ENCODE data around the gene CRADD. TPM values are rescaled to one million over a fixed set of nuclear protein-coding genes. Genes with fewer than 3 reads are reported as not detected.

Gene CRADD
- total RNA-seq, 1 donor from 2014 or later = 8.1 TPM

- Mint-ChIP-seq H3K27ac (no peak overlapping the region), H3K27me3 (no peaks in the 10 kb centered on the region)
Observed at GRCh38 chr12:93896952-93897351, 219.8 kb downstream of the CRADD start.

DNA sequence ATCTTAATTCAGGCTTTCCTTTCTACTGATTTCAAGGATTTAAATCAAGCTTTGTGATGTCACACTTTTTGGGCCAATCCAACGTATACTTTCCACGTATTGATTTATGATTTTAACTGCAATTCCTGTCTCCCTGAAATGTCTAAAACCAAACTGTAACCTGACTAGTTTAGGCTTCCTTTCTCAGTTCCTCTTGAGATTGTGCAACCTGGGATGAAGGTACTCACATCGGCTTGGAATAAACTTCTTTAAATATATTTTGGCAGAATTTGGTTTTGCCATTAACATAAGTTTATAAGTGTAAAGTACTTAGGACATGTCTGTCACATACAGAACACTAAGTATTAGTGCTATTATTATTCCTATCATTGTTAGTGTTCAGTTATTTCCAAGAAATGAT, 224.6 kb downstream of the CRADD start:
- Mint-ChIP-seq H3K36me3 (ENCODE audit: low read depth) (no peaks in the 10 kb centered on the region), H3K9me3 (no peaks in the 10 kb centered on the region), H3K27me3 (no peaks in the 10 kb centered on the region), H3K27ac (no peak overlapping the region), H3K4me3 (no peak overlapping the region), H3K4me1 (peaks cover 48% of the 10 kb centered on the region)
- intact Hi-C loops (cut with micrococcal nuclease) = loop anchor here (1.0 kb wide), 1 partner anchor 24 kb away; no protein-coding TSS in a partner anchor
- DNase-seq = no peak

More at GRCh38 chr12:93896952-93897351, 219.8 kb downstream of the CRADD start:
- no peak overlapping the region for H3K4me3 Mint-ChIP-seq
- DNase-seq = no peak
- peaks cover 43% of the 10 kb centered on the region for H3K4me1 Mint-ChIP-seq
- H3K9me3 Mint-ChIP-seq = no peaks in the 10 kb centered on the region
- intact Hi-C loops (cut with micrococcal nuclease) = loop anchor here (5.0 kb wide), 1 partner anchor 40 kb away; no protein-coding TSS in a partner anchor
- H3K36me3 Mint-ChIP-seq (ENCODE audit: low read depth) = peaks cover 2% of the 10 kb centered on the region

- H3K27me3 Mint-ChIP-seq = no peaks in the 10 kb centered on the region
- intact Hi-C loops (cut with micrococcal nuclease) = no loop called here
- H3K27ac Mint-ChIP-seq = no peak overlapping the region
- no peak overlapping the region for H3K4me3 Mint-ChIP-seq
- no peaks in the 10 kb centered on the region for H3K36me3 Mint-ChIP-seq (ENCODE audit: low read depth)
- H3K9me3 Mint-ChIP-seq = no peaks in the 10 kb centered on the region
- peaks cover 45% of the 10 kb centered on the region for H3K4me1 Mint-ChIP-seq
- no peak for DNase-seq
Observed at GRCh38 chr12:93902192-93902591, 225.0 kb downstream of the CRADD start.

- Mint-ChIP-seq H3K4me1 (peaks cover 40% of the 10 kb centered on the region), H3K36me3 (ENCODE audit: low read depth) (no peaks in the 10 kb centered on the region), H3K27me3 (no peaks in the 10 kb centered on the region), H3K9me3 (no peaks in the 10 kb centered on the region), H3K4me3 (no peak overlapping the region), H3K27ac (no peak overlapping the region)
- intact Hi-C loops (cut with micrococcal nuclease) = no loop called here
- no peak for DNase-seq
Observed at GRCh38 chr12:93902736-93903562, 225.8 kb downstream of the CRADD start.

- DNase-seq = no peak
- intact Hi-C loops (cut with micrococcal nuclease) = no loop called here
- peaks cover 29% of the 10 kb centered on the region for H3K4me1 Mint-ChIP-seq
- H3K27me3 Mint-ChIP-seq = no peaks in the 10 kb centered on the region
- H3K4me3 Mint-ChIP-seq = no peak overlapping the region
- no peaks in the 10 kb centered on the region for H3K36me3 Mint-ChIP-seq (ENCODE audit: low read depth)
- H3K27ac Mint-ChIP-seq = no peak overlapping the region
- no peaks in the 10 kb centered on the region for H3K9me3 Mint-ChIP-seq
Observed at GRCh38 chr12:93904124-93904523, 226.9 kb downstream of the CRADD start.

DNA sequence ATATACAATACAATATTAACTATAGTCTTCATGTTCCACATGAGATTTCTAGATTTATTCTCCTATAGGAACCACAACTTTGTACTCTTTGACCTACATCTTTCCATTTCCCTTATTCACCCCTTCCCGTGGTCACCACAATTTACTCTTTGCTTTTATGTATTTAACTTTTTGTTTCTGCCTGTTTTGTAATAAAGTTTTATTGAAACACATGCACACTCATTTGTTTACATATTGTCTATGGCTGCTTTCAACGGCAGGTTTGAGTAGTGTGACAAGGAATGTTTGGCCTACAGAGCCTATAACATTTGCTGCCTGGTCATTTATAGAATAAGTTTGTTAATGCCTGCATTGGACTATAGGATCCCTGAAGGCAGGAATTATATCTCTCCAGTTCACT, 231.1 kb downstream of the CRADD start:
- peaks cover 5% of the 10 kb centered on the region for H3K27me3 Mint-ChIP-seq
- H3K27ac Mint-ChIP-seq = no peak overlapping the region
- no peak for DNase-seq
- no peaks in the 10 kb centered on the region for H3K9me3 Mint-ChIP-seq
- no peak overlapping the region for H3K4me3 Mint-ChIP-seq
- H3K36me3 Mint-ChIP-seq (ENCODE audit: low read depth) = no peaks in the 10 kb centered on the region
- peaks cover 9% of the 10 kb centered on the region for H3K4me1 Mint-ChIP-seq
- intact Hi-C loops (cut with micrococcal nuclease) = no loop called here

GRCh38 chr12:93908846-93909567, 231.8 kb downstream of the CRADD start:
- H3K27me3 Mint-ChIP-seq = peaks cover 5% of the 10 kb centered on the region
- no peak overlapping the region for H3K27ac Mint-ChIP-seq

DNA sequence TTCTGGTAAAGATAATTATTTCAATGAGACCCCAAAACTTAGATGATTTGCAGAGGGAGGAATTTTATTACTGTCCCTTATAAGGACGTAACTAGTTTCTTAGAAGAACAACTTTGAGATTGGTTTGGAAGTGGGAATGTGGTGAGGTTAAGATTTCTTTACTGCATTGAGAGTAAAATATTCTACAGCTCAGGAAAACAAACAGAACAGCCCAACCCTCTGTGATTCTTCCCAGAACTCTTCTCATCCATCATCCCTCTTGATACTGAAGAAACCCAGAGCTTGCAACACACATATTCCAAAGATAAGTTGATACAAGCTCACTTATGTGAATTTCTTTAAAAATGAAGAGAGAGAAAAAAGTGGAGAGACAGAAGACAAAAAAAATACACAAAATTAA, 234.2 kb downstream of the CRADD start:
- H3K9me3 Mint-ChIP-seq = peaks cover 8% of the 10 kb centered on the region
- DNase-seq = no peak
- no peak overlapping the region for H3K27ac Mint-ChIP-seq
- intact Hi-C loops (cut with micrococcal nuclease) = no loop called here
- H3K4me3 Mint-ChIP-seq = no peak overlapping the region
- H3K4me1 Mint-ChIP-seq = no peaks in the 10 kb centered on the region
- peaks cover 3% of the 10 kb centered on the region for H3K36me3 Mint-ChIP-seq (ENCODE audit: low read depth)
- peaks cover 5% of the 10 kb centered on the region for H3K27me3 Mint-ChIP-seq

More at GRCh38 chr12:93908846-93909567, 231.8 kb downstream of the CRADD start:
- H3K36me3 Mint-ChIP-seq (ENCODE audit: low read depth) = no peaks in the 10 kb centered on the region
- DNase-seq = no peak
- peaks cover 3% of the 10 kb centered on the region for H3K4me1 Mint-ChIP-seq
- H3K9me3 Mint-ChIP-seq = no peaks in the 10 kb centered on the region
- no peak overlapping the region for H3K4me3 Mint-ChIP-seq
- intact Hi-C loops (cut with micrococcal nuclease) = no loop called here

DNA sequence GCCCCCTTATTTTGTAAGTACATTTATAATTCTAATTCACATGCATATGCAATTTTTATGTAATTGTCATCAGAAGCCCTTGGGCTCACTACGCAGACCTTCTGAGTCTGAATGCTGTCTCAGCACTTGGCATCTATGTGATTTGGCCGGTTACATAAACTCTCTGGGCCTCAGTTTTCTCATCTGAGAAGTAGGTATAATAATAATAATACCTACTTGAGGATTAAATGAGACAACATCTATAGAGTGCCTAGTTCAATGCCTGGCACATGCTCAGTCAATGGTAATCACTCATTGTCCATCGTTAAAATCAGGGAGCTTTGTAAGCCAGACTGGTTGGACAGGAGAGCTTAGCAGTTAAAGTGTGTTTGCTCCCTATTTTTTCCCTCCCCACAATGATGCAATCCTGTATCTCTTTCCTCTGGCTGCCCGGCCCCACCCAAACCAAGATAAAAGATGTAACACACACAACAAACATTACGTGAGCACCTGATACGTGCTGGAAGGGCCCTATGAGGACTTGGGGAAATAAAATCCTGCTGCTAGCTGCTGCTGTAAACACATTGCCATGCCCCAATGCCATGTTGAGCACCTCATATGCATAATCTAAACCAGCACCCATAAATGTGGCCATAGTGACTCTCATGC, 235.0 kb downstream of the CRADD start:
- intact Hi-C loops (cut with micrococcal nuclease) = no loop called here
- H3K36me3 Mint-ChIP-seq (ENCODE audit: low read depth) = peaks cover 3% of the 10 kb centered on the region
- peaks cover 8% of the 10 kb centered on the region for H3K9me3 Mint-ChIP-seq
- H3K27me3 Mint-ChIP-seq = peaks cover 5% of the 10 kb centered on the region
- no peaks in the 10 kb centered on the region for H3K4me1 Mint-ChIP-seq
- H3K4me3 Mint-ChIP-seq = no peak overlapping the region
- H3K27ac Mint-ChIP-seq = no peak overlapping the region
- no peak for DNase-seq

GRCh38 chr12:93913845-93914244, 236.7 kb downstream of the CRADD start:
- Mint-ChIP-seq H3K27ac (no peak overlapping the region), H3K27me3 (peaks cover 6% of the 10 kb centered on the region), H3K4me3 (no peak overlapping the region), H3K36me3 (ENCODE audit: low read depth) (peaks cover 4% of the 10 kb centered on the region), H3K4me1 (no peaks in the 10 kb centered on the region), H3K9me3 (peaks cover 11% of the 10 kb centered on the region)
- intact Hi-C loops (cut with micrococcal nuclease) = no loop called here
- DNase-seq = no peak

DNA sequence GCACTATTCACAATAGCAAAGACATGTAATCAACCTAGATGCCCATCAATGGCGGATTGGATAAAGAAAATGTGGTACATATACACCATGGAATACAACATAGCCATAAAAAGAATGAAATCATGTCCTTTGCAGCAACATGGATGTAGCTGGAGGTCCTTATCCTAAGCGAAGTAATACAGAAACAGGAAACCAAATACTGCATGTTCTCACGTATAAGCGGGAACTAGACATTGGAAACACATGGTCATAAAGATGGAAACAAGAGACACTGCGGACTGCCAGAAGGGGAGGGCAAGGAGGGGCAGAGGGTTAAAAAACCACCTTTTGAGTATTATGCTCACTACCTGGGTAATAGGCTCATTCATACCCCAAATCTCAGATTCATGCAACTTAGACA, 237.1 kb downstream of the CRADD start:
- peaks cover 6% of the 10 kb centered on the region for H3K27me3 Mint-ChIP-seq
- no peak for DNase-seq
- H3K36me3 Mint-ChIP-seq (ENCODE audit: low read depth) = peaks cover 4% of the 10 kb centered on the region
- H3K27ac Mint-ChIP-seq = no peak overlapping the region
- no peaks in the 10 kb centered on the region for H3K4me1 Mint-ChIP-seq
- intact Hi-C loops (cut with micrococcal nuclease) = no loop called here
- H3K4me3 Mint-ChIP-seq = no peak overlapping the region
- peaks cover 12% of the 10 kb centered on the region for H3K9me3 Mint-ChIP-seq

GRCh38 chr12:93915411-93915810, 238.2 kb downstream of the CRADD start:
- Mint-ChIP-seq H3K36me3 (ENCODE audit: low read depth) (peaks cover 4% of the 10 kb centered on the region), H3K9me3 (peaks cover 16% of the 10 kb centered on the region), H3K27me3 (peaks cover 6% of the 10 kb centered on the region), H3K27ac (no peak overlapping the region), H3K4me3 (no peak overlapping the region), H3K4me1 (no peaks in the 10 kb centered on the region)
- DNase-seq = no peak
- intact Hi-C loops (cut with micrococcal nuclease) = no loop called here

- peaks cover 16% of the 10 kb centered on the region for H3K9me3 Mint-ChIP-seq
- no peak for DNase-seq
- intact Hi-C loops (cut with micrococcal nuclease) = no loop called here
- no peak overlapping the region for H3K27ac Mint-ChIP-seq
- H3K4me3 Mint-ChIP-seq = no peak overlapping the region
- peaks cover 4% of the 10 kb centered on the region for H3K36me3 Mint-ChIP-seq (ENCODE audit: low read depth)
- H3K4me1 Mint-ChIP-seq = no peaks in the 10 kb centered on the region
- H3K27me3 Mint-ChIP-seq = peaks cover 4% of the 10 kb centered on the region
Observed at GRCh38 chr12:93916402-93916801, 239.2 kb downstream of the CRADD start.

GRCh38 chr12:93918262-93918661, 241.1 kb downstream of the CRADD start:
- intact Hi-C loops (cut with micrococcal nuclease) = no loop called here
- peaks cover 2% of the 10 kb centered on the region for H3K27me3 Mint-ChIP-seq
- H3K27ac Mint-ChIP-seq = no peak overlapping the region
- peaks cover 7% of the 10 kb centered on the region for H3K4me1 Mint-ChIP-seq
- peaks cover 16% of the 10 kb centered on the region for H3K9me3 Mint-ChIP-seq
- no peak overlapping the region for H3K4me3 Mint-ChIP-seq
- no peak for DNase-seq
- H3K36me3 Mint-ChIP-seq (ENCODE audit: low read depth) = peaks cover 4% of the 10 kb centered on the region

All from activated CD4-positive, alpha-beta T cell treated with anti-CD3 and anti-CD28 coated beads, Interleukin-2, amount 10 ng/mL, durations not matched to agents 24 days and 14 days (primary cell).